Stimulated activated naive B cell treated with anti-CD40 and anti-IgM and Interleukin-4, amounts not matched to agents 10 μg/mL and 1 μg/mL and 100 μg/mL, for 72 hours (primary cell): ENCODE results near the gene RTN4RL1.

Experiments used
- ATAC-seq, 2 donors: fragments of 150-1000 bp; cut with Tn5 transposase; replicated peaks; 2 replicates each; pipeline ENCODE4 v1.10.0; 2021; ENCODE audit warnings: moderate library complexity in 1 of 2
- DNase-seq: peaks from one replicate; pipeline ENCODE4 v3.0.0; 2021
- H3K27ac Mint-ChIP-seq: one replicate; pipeline ENCODE4 v1.8.0; 2022; ENCODE audit warnings: mild to moderate bottlenecking, mixed read lengths
- H3K27me3 Mint-ChIP-seq, 2 donors: one replicate each; pipeline ENCODE4 v1.8.0; 2022; ENCODE audit warnings: mixed read lengths in 2 of 2
- H3K36me3 Mint-ChIP-seq, 2 donors: one replicate each; pipeline ENCODE4 v1.8.0; 2022; ENCODE audit warnings: mixed read lengths in 2 of 2, mild to moderate bottlenecking in 1 of 2
- H3K4me1 Mint-ChIP-seq, 2 donors: one replicate each; pipeline ENCODE4 v1.8.0; 2022; ENCODE audit warnings: mixed read lengths in 2 of 2, mild to moderate bottlenecking in 1 of 2
- H3K4me3 Mint-ChIP-seq, 2 donors: one replicate each; pipeline ENCODE4 v1.8.0; 2022; ENCODE audit warnings: mild to moderate bottlenecking in 2 of 2, mixed read lengths in 2 of 2, moderate library complexity in 1 of 2
- H3K9me3 Mint-ChIP-seq, 2 donors: one replicate each; pipeline ENCODE4 v1.8.0; 2022; ENCODE audit warnings: mixed read lengths in 2 of 2, mild to moderate bottlenecking in 1 of 2

Gene RTN4RL1, protein sequence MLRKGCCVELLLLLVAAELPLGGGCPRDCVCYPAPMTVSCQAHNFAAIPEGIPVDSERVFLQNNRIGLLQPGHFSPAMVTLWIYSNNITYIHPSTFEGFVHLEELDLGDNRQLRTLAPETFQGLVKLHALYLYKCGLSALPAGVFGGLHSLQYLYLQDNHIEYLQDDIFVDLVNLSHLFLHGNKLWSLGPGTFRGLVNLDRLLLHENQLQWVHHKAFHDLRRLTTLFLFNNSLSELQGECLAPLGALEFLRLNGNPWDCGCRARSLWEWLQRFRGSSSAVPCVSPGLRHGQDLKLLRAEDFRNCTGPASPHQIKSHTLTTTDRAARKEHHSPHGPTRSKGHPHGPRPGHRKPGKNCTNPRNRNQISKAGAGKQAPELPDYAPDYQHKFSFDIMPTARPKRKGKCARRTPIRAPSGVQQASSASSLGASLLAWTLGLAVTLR

DNA sequence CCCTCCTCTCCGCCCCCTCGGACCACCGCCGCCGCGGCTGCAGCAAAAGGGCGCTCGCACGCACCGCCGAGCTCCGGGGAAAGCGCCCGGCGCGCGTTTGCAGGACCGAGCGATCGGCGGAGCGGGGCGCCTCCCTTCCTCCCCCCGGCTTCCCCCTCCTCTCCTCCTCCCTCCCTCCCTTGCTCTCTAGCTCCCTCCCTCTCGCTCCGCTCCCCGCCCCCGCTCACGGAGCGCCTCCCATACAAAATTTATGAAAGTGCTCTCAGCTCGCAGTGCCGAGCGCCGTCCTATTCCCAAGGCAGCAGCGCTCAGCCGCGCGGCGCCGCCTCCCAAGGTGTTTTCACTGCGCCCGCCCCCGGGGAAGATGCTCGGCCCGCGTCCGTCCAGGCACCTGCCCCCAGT is at the start of gene RTN4RL1:
RTN4RL1 (minus strand) TSS at position 115 of the 402 bp plus-strand sequence. CDS start 469 bp downstream, outside the sequence.
- DNase-seq, result no peak
- peak within 1 kb of the TSS; percentile 2 for H3K27ac Mint-ChIP-seq
- ATAC-seq, result peak in 1 of 2 donors; percentile 3
- H3K36me3 Mint-ChIP-seq, result no peaks in the 10 kb centered on the region
- H3K9me3 Mint-ChIP-seq, result no peaks in the 10 kb centered on the region
- H3K4me1 Mint-ChIP-seq, result peaks cover 20 to 43% of the 10 kb centered on the region in 2 donors
- peaks cover 50 to 63% of the 10 kb centered on the region in 2 donors for H3K27me3 Mint-ChIP-seq
- peak within 1 kb of the TSS; percentile 76 to 82 for H3K4me3 Mint-ChIP-seq

DNA sequence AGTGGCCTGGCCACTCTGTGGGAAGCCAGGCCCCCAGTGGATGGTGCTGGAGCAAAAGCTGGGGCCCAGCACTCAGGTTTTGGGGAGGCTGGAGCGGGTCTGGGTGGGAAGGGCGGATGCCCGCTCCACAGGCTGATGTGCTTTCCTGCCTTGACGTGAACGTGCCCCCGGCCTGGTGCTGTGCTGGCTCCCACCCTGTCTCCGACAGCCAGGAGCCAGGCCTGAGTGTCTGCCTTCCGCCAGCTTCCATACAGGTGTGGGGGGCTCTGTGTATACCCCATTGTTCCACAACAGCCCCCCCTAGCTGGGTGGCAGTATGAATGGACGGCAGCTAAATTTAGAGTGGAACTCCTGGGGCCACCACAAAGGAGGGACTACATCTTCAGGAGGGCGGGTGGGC is 49.8 kb upstream of the RTN4RL1 start:
- DNase-seq, result no peak
- Mint-ChIP-seq H3K27ac (no peak overlapping the region), H3K4me3 (no peak overlapping the region), H3K36me3 (peaks cover 47 to 66% of the 10 kb centered on the region in 2 donors), H3K9me3 (peaks cover 0 to 2% of the 10 kb centered on the region in 2 donors), H3K4me1 (peaks cover 40 to 62% of the 10 kb centered on the region in 2 donors), H3K27me3 (no peaks in the 10 kb centered on the region)
- no peak for ATAC-seq

DNA sequence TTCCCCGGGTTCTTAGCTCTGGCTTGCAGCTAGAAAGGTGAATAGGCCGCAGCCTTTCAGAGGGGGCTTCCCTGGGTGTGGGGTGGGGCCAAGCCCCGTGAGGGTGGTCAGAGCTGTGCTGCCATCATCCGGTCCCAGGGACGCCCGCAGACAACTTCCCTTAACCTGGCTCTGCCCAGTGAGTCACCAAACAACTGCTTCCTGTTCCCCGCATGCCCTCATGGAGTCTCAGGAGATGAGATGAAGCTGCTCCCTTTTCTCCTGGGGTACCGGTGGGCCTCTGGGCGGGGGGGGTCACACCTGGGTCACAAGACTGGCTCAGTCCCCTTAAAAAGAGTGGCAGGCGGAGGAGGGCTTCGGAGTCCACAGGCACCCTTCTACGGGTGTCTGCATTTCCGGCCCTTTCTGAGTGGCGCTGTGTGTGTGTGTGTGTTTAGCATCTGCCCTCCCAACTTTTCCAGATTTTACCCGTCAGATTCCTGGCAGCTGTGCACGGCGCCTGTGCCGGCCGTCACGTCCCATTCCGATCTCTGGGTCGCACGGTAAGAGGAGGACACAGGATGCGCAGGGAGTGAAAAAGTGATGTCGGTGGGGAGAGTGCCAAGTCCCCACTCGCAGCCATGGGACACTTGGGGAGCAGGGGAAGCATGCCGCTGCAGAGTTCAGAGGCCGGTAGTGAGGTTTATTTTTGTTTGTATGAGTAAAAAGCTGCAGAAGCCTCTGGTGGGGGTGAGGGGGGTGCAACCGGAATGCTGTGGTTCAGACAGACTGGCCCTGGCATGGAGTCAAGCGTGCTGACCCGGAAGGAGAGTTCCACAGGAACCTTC is 46.5 kb upstream of the RTN4RL1 start:
- ATAC-seq (no peak), DNase-seq (no peak)
- Mint-ChIP-seq H3K9me3 (no peaks in the 10 kb centered on the region), H3K36me3 (peaks cover 41 to 64% of the 10 kb centered on the region in 2 donors), H3K27ac (peak overlapping the region; percentile 94), H3K4me3 (no peak overlapping the region), H3K27me3 (no peaks in the 10 kb centered on the region), H3K4me1 (peaks cover 52 to 77% of the 10 kb centered on the region in 2 donors)

DNA sequence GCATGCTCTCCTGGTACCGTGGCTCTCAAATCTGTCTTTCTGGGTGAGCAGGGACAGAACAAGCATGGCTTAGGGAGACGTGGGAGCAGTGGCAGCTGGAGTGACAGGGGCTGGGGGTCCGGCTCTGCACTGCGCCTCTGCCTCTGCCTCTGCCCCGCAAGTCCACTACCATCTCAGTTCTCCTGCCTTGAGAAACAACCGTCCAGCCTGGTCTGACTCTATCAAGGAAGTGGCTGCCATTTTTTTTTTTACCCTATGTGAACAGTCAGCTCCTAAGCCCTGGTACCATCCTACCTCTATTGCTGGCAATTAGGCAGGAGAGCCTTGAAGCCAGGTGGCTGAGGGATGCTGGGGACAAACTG is 45.9 kb upstream of the RTN4RL1 start:
- Mint-ChIP-seq H3K27ac (peak overlapping the region; percentile 94), H3K9me3 (no peaks in the 10 kb centered on the region), H3K36me3 (peaks cover 41 to 62% of the 10 kb centered on the region in 2 donors), H3K4me1 (peaks cover 50 to 74% of the 10 kb centered on the region in 2 donors), H3K4me3 (peak overlapping the region; percentile 14), H3K27me3 (no peaks in the 10 kb centered on the region)
- ATAC-seq (no peak), DNase-seq (no peak)

DNA sequence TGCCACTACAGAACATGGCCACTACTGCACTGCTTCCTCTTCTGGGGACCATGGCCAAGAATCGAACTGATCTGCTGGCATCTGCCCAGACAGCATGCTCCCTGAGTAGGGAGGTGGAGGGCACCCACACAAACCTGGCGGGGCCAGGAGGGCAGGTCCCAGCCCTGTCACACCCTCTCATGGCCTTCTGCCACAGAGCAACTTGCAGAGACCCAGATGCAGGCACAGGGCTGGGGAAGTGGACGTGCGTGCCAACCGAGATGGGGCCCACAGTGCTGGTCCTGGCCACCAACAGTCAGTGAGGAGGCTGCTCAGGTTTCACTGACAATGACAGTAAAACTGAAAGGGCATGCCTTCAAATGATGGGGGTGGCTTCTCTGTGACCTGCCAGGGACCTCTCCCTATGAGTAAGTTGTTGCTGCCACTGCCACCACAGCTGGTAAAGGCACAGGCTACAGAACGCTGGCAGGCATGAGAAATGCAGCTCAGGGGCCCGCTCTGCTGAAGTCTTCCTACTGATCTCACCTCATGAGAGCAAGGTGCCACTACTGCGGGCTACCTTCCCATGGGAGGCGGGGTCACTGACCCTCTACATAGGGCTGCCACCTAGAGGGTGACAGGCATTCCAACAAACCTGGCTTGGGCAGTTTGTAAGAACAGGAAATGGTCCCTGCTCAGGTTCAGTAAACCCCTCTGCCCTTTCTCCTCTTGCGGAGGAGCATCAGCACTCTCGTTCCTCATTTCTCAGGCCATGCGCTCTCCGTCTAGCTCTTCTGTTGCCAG is 45.3 kb upstream of the RTN4RL1 start:
- DNase-seq (peak; percentile 85), ATAC-seq (peak; percentile 92)
- Mint-ChIP-seq H3K4me1 (peaks cover 47 to 74% of the 10 kb centered on the region in 2 donors), H3K9me3 (no peaks in the 10 kb centered on the region), H3K27ac (peak overlapping the region; percentile 94), H3K36me3 (peaks cover 45 to 64% of the 10 kb centered on the region in 2 donors), H3K27me3 (no peaks in the 10 kb centered on the region), H3K4me3 (peak overlapping the region; percentile 29 to 74)

GRCh38 chr17:2068519-2069051 is 43.5 kb upstream of the RTN4RL1 start:
- ATAC-seq (no peak), DNase-seq (no peak)
- H3K36me3 Mint-ChIP-seq, result peaks cover 59 to 72% of the 10 kb centered on the region in 2 donors
- H3K9me3 Mint-ChIP-seq, result no peaks in the 10 kb centered on the region
- H3K4me3 Mint-ChIP-seq, result no peak overlapping the region
- peak overlapping the region; percentile 15 for H3K27ac Mint-ChIP-seq
- H3K27me3 Mint-ChIP-seq, result no peaks in the 10 kb centered on the region
- H3K4me1 Mint-ChIP-seq, result peaks cover 58 to 82% of the 10 kb centered on the region in 2 donors

GRCh38 chr17:2068031-2068518 is 42.9 kb upstream of the RTN4RL1 start:
- Mint-ChIP-seq H3K4me3 (peak overlapping the region in 1 of 2 donors; percentile 35), H3K27ac (no peak overlapping the region), H3K4me1 (peaks cover 62 to 86% of the 10 kb centered on the region in 2 donors), H3K9me3 (no peaks in the 10 kb centered on the region), H3K36me3 (peaks cover 62 to 77% of the 10 kb centered on the region in 2 donors), H3K27me3 (no peaks in the 10 kb centered on the region)
- ATAC-seq, result no peak
- no peak for DNase-seq

DNA sequence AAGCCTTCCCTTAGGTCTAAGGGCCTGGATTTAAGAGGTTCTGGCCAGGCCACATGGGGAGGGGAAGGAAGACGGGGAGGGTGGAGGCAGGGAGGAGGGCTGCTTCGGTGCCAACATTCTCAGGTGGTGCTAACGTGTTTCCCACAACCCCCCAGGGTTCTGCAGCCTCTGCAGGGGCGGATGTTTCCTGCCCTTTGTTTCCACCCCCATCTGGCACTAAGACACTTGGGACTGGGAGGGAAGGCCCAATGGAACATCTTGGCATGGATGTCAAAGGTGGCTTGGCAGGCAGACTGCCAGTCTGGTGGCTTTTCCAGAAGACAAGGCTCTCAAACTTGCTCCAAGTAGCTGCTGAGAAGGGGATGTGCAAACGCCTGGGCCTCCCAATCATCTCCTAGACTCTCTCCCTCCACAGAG is 42.5 kb upstream of the RTN4RL1 start:
- peaks cover 61 to 86% of the 10 kb centered on the region in 2 donors for H3K4me1 Mint-ChIP-seq
- H3K27me3 Mint-ChIP-seq, result no peaks in the 10 kb centered on the region
- H3K27ac Mint-ChIP-seq, result no peak overlapping the region
- ATAC-seq (no peak), DNase-seq (no peak)
- H3K36me3 Mint-ChIP-seq, result peaks cover 64 to 82% of the 10 kb centered on the region in 2 donors
- no peaks in the 10 kb centered on the region for H3K9me3 Mint-ChIP-seq
- peak overlapping the region in 1 of 2 donors; percentile 35 for H3K4me3 Mint-ChIP-seq

DNA sequence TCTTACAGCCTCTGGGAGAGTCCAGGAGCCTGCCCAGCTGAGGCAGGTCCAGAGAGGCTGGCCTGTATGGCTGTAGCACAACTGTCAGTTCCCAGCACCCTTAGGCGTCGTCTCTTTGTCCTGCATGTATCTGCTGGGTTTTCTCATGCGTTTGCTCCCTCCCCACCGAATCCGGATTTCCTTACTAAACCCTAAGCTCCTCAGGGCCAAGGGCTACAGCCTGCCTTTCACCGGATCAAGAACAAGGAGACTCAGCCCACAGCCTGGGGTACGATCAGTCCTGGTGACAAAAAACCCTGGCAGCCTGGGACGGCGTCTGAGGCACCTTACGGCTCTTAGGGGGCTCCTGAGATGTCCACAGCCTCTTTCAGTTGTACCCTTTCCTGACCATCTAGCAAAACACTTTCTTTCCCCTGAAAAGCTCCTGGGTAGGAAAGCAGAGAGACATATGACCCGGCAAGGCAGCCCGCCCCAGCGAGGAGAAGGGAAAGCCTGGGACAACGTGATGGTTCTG is 42.0 kb upstream of the RTN4RL1 start:
- no peaks in the 10 kb centered on the region for H3K27me3 Mint-ChIP-seq
- H3K4me1 Mint-ChIP-seq, result peaks cover 58 to 83% of the 10 kb centered on the region in 2 donors
- H3K36me3 Mint-ChIP-seq, result peaks cover 67 to 83% of the 10 kb centered on the region in 2 donors
- no peak for ATAC-seq
- no peak for DNase-seq
- no peak overlapping the region for H3K4me3 Mint-ChIP-seq
- no peaks in the 10 kb centered on the region for H3K9me3 Mint-ChIP-seq
- H3K27ac Mint-ChIP-seq, result no peak overlapping the region

GRCh38 chr17:2065949-2066400 is 40.8 kb upstream of the RTN4RL1 start:
- DNase-seq (no peak), ATAC-seq (no peak)
- Mint-ChIP-seq H3K4me1 (peaks cover 47 to 72% of the 10 kb centered on the region in 2 donors), H3K27me3 (no peaks in the 10 kb centered on the region), H3K36me3 (peaks cover 66 to 77% of the 10 kb centered on the region in 2 donors), H3K27ac (peak overlapping the region; percentile 51), H3K9me3 (no peaks in the 10 kb centered on the region), H3K4me3 (no peak overlapping the region)

DNA sequence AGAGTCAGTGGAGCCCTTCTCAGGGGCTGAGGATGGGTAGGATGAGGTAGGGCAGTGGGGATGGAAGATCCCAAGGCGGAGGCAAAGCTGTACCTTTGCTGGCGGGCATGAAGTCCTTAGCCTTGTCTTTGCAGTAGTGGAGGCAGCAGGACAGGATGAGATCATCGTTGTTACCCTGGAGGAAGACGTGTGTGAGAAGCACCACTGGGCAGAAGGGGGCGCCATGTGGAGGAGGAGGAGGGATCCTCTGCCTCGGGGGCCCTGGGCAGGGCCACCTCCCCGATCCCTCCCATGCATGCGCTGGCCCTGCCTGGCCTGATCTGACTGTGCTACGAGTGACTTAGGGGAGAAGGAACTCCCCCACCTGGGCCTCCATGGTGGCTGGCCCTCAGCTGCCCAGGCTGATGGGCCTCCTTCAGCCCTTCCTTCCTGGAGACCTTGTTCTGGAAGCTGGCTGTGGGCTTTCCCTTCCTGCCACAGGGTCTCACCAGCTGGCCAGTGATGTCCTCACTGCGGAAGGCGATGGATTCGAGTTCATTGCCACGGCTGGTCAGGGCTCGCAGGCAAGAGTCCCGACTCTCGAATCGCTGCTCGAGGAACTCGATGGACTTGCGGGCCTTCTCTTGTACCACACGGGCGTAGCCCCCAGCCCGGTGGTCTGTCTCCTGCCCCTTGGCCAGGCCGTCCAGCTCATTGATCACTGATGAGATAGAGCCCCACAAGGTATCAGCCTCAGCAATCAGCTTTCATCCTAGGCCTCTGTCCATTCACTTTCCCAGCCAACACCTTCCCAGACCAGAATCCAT is 40.0 kb upstream of the RTN4RL1 start:
- Mint-ChIP-seq H3K27me3 (peaks cover 6 to 7% of the 10 kb centered on the region in 2 donors), H3K4me3 (peak overlapping the region; percentile 10 to 40), H3K36me3 (peaks cover 73 to 82% of the 10 kb centered on the region in 2 donors), H3K27ac (peak overlapping the region; percentile 87), H3K4me1 (peaks cover 47 to 71% of the 10 kb centered on the region in 2 donors), H3K9me3 (no peaks in the 10 kb centered on the region)
- DNase-seq (no peak), ATAC-seq (peak; percentile 36 to 42)

DNA sequence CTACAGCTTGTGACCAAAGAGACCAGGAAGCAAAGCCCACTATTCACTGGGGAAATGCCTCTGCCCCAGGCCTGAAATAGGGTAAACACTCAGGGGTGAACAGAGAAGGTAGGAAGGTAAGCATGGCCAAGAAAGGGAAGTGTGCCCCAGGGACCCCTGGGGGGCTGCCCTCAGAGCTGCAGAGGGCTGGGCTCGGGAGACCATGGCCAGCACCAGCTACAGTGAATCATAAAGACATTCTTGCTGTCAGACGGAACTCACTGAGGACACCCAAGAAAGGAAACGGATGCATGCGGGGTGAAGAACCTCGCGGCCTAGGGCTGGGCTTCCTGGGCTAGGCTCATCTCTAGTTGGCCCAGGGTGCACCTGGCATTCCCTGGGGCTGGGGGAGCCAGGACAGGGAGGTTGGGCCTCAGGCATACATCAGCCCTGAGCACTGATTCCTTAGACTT is 39.4 kb upstream of the RTN4RL1 start:
- peaks cover 70 to 79% of the 10 kb centered on the region in 2 donors for H3K36me3 Mint-ChIP-seq
- H3K4me1 Mint-ChIP-seq, result peaks cover 46 to 71% of the 10 kb centered on the region in 2 donors

More for the DNA sequence above, 39.4 kb upstream of the RTN4RL1 start:
- H3K9me3 Mint-ChIP-seq, result no peaks in the 10 kb centered on the region
- peak overlapping the region; percentile 87 for H3K27ac Mint-ChIP-seq
- DNase-seq (no peak), ATAC-seq (peak; percentile 79 to 85)
- peaks cover 8 to 10% of the 10 kb centered on the region in 2 donors for H3K27me3 Mint-ChIP-seq
- peak overlapping the region; percentile 10 to 40 for H3K4me3 Mint-ChIP-seq
